Gastroesophageal sphincter (tissue), 3 donors: ENCODE results near the gene IMMP2L.

Experiments used
- POLR2A ChIP-seq, 2 donors: fragments of 450-650 bp; IDR thresholded peaks; one replicate each; pipeline ENCODE4 v1.6.1; 2017; ENCODE audit warnings: antibody characterized with exemption in 2 of 2, mild to moderate bottlenecking in 2 of 2, moderate library complexity in 1 of 2
- TF ChIP-seq, protein P1 (sequence below), 4 experiments: fragments of 200-600 bp in 2 of 4; fragments of 450-650 bp in 2 of 4; sonication (generic) in 1 of 4; IDR thresholded peaks; one replicate each; pipeline ENCODE4 v1.5.1; 2017 to 2019; ENCODE audit warnings: antibody characterized with exemption in 4 of 4, mild to moderate bottlenecking in 2 of 4, moderate library complexity in 2 of 4

- no peak for TF ChIP-seq POLR2A (IDR thresholded peaks at IDR 0.05)
- TF ChIP-seq, protein P1, sequence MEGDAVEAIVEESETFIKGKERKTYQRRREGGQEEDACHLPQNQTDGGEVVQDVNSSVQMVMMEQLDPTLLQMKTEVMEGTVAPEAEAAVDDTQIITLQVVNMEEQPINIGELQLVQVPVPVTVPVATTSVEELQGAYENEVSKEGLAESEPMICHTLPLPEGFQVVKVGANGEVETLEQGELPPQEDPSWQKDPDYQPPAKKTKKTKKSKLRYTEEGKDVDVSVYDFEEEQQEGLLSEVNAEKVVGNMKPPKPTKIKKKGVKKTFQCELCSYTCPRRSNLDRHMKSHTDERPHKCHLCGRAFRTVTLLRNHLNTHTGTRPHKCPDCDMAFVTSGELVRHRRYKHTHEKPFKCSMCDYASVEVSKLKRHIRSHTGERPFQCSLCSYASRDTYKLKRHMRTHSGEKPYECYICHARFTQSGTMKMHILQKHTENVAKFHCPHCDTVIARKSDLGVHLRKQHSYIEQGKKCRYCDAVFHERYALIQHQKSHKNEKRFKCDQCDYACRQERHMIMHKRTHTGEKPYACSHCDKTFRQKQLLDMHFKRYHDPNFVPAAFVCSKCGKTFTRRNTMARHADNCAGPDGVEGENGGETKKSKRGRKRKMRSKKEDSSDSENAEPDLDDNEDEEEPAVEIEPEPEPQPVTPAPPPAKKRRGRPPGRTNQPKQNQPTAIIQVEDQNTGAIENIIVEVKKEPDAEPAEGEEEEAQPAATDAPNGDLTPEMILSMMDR (IDR thresholded peaks at IDR 0.05) = no peak
Observed at GRCh38 chr7:111190804-111191203, 371.5 kb downstream of the IMMP2L start.
